NOMO-1 treated with DMSO at 0.1 percent for 48 hours (cell line): ENCODE data around the gene KCNQ4.

Source experiments
- DNase-seq: peaks from one replicate; lab custom pipeline; 2025; ENCODE audit not compliant: unreplicated experiment; lab: John Stamatoyannopoulos, UW

Gene KCNQ4

GRCh38 chr1:40776236-40777072, 7.1 kb upstream of the KCNQ4 start:
- no peak for DNase-seq

DNA sequence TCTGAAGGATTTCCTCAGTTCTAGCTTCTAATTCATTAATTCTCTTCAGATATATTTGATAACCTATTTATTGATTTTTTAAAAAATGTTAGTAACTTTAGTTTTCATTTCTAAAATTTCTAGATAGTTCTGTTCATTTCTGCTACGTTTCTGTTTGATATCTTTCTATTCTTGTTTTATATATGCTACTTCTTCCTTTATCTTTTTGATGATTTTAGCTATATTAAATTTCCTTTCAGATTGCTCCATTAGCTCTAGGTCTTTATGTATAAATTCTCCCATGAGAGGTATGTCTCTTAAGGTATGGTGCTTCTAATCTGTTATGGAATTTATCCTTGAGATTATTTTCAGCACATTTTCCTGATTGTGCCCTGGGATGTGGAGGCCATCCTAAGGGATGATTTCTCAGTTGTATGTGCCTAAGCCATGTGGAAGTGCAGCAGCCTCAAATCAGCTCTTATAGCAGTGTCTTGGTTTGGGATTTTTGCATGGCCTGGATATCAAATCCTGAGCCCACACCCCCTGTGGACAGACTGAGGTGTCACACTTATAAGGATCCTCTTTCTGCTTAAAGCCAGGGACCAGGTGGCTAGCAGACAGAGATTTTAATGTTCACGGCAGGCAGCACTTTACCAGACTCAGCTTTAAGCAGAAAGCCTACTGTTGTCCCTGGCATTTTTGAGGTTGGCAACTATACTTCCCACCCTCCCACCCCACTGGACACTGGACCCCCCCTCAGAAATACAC, 6.2 kb upstream of the KCNQ4 start:
- no peak for DNase-seq

DNA sequence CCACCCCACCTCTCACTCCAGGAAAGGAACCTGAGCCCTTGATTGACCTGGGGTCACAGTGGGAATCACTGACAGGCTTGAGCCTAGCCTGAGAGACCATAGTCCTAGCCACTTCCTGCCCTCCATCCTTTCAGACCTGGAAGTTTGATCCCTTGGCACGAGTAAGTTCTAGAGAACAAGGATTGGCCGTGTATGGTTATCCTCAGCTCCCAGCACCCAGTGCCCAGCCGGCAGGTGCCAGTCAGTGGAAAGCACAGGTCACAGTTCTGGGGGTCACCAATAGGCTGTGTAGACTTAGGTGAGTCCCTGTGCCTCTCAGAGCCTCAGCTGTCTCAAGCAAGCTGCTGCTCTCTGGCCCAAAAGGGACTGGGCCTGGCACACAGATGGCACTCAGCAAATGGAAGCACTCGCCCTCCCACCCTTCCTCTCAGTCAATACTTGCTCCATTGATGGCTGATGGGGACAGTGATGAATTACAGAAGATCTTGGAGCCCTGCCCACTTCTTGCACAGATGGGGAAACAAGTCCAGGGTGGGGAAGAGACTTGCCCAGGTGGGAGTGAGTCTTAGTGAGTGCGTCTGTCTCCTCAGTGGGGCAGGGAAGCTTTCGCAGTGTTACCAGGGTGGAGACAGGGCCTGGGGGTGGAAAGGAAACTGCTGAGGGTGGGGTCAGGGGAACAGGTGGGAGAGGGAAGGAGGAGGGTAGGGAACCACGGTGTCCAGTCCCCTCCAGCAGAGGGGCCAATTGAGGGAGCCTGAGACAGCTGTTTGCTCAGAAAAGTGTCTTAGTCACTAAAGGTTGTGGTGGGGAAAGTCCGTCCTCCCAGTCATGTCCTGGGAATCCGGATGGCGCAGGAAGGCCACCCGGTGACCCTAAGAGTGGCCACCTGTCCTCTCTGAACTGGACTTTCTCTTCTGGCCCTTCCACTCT, 2.6 kb upstream of the KCNQ4 start:
- DNase-seq: no peak

DNA sequence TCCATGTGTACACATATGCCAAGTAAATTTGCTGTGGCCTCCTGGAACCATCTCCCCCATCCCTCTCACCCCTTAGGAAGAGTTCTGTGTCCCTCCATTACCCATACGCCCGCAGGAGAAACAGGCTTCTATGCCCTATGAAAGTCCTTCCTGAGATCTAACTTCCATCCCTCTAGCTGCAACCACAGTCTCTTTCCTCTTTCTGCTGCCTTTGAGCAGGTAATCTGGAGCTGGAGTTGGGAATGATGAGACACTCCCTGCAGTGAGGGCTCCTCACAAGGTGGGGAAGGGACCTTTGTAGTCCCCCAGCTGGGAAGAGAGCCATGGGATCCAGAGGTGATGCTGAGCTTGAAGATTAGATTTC, 2.0 kb upstream of the KCNQ4 start:
- no peak for DNase-seq

DNA sequence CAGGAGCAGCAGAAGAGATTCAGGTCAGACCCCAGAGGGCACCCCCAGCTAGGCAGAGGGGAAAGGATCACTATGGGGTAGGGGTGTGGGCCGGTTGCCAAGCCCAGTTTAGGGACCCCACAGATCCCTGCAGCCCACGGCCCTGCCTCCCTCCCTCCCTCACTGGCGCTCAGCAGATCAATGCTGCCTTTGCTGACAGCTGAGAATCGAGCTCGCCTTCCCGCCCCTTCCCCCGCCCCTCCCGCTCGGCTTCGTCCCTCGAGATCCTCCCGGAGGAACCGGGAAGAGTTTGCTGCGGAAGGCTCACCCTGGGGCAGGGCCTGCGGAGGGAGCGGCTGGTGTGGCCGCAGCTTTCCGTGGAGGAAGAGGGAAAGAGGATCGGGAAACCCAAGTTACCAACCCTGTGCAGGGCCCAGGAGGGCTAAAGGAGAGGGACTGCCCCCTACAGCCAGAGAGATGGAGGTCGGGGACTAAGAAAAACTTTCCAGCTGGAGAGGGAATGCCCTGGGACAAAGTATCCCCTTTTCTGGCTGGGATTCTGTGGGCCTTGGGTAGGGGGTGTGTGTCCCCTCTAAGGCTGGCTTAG, 1.1 kb upstream of the KCNQ4 start:
- DNase-seq: no peak

- no peak for DNase-seq
Observed at GRCh38 chr1:40784141-40784770, 669 bp downstream of the KCNQ4 start.

GRCh38 chr1:40784771-40785151, 1.2 kb downstream of the KCNQ4 start:
- no peak for DNase-seq

GRCh38 chr1:40785446-40785845, 1.9 kb downstream of the KCNQ4 start:
- DNase-seq: no peak

GRCh38 chr1:40786171-40786994, 2.8 kb downstream of the KCNQ4 start:
- no peak for DNase-seq

DNA sequence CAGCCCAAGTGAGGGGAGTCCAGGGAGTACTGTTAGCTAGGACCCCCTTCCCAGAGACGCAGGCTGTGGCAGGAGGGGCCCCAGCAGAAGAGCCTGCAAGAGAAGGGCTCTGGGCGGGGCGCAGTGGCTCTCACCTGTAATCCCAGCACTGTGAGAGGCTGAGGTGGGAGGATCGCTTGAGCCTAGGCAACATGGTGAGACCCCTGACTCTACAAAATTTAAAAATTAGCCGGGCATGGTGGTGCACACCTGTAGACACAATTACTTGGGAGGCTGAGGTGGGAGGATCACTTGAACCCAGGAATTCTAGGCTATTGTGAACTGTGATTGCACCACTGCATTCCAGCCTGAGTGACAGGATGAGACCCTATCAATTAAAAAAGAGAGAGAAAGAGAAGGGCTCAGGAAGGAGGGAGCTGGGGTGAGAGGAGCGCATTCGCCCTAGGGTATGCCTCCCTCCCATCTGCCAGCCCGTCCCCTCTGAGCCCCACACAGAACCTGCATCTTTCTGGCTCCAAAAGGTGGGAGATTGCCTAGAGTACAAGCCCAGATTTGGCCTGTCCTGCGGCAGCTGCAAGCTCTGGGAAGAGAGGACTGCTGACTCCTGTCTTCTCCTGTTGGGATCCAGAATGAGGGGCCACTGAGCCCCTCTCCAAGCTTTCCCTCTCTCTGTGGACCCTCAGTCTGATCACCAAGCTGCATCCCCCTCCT, 3.6 kb downstream of the KCNQ4 start:
- DNase-seq: no peak

DNA sequence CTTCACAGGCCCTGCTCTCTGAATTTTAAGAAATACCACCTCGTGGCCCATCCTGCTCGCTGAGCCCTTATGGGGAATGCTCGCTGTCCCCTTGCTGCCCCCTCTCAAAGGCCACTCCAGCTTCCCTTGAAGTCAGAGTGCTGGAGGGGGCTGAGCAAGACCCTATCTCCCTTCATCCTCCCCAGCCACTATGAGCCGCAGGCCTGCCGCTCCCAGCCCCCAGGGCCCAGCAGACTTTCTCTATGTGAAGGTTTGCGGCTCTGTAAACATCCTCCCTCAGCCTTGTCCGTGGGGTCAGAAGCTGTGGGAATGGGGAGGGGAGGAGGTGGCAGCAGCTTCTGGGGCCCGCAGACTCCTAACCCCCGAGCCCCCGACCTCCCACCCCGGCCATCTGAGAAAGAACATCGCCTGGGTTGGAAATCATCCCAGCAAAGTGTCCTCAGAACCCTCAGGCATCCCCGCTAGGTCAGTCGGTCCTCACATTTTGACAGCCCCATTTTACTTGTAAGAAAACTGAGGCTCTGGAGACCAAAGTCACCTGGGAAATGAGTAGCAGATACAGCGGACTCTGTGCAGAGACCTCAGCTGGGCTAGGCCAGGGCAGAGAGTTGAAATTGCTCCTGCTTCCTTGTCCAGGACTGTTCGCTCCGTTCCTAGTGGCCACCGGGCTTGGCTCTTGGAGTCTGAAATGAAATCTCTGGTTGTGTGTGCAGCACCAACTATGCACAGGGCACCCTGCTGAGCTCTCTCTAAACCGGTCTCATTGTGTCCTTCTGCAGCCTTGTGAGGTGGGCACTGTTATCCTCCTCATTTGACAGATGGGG, 4.4 kb downstream of the KCNQ4 start:
- no peak for DNase-seq

GRCh38 chr1:40788561-40789341, 5.2 kb downstream of the KCNQ4 start:
- DNase-seq: no peak

- no peak for DNase-seq
Observed at GRCh38 chr1:40789342-40789598, 5.7 kb downstream of the KCNQ4 start.

DNA sequence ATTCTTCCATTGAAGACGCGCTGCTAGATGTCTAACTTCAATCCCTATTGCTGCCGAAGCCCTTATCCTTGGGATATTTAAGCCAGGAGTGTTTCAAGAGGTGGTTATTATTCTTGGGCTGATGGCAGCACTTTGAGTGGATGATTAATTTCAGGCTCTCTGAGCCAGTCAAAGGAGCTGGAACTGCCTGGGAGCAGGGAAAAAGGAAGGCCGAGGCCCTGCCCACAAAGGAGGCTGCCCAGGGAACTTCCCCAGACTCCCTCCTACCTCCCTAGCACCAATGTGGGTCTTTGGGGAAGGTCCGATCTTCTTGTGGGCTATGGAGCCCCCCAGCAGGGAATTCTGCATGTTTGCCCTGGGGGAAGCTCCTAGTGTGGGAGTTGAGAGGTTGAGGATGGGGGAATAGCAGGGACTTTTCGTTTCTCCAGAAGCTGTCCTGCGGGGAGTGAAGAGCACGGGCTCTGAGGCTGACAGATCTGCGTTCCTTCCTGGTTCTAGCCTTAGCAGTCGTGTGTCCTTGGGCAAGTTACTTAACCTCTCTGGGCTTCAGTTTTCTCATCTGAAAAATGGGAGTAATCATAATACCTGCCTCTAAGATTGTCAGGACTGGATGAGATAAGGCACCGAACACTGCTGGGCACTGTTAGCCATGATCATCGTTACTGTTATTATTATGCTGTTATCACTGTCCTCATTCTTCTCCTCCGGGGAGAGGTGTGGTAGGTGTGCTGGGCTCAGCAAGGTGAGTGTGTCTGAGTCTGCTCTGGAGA, 6.3 kb downstream of the KCNQ4 start:
- DNase-seq: no peak

DNA sequence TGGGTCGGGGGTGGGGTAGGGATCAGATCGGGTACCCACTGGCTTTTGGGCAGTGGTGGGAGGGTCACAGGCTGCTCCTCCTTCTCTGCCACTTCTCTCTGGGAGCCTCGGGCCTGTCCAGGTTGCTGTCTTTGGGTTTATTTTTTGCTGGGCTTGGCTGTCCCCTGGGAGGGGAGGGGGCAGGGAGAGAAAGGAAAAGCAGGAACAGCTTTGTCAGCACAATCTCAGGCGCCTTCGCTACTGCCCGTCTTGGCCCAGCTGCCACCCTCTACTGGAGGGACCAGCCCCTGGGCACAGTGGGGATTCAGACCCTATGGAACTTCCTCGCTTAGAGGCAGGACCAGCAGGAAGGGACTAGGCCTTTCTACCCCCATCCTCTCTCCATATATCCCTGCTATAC, 8.4 kb downstream of the KCNQ4 start:
- DNase-seq: no peak

GRCh38 chr1:40793617-40794016, 10.0 kb downstream of the KCNQ4 start:
- DNase-seq: no peak

- DNase-seq: no peak
Observed at GRCh38 chr1:40794048-40794447, 10.5 kb downstream of the KCNQ4 start.
